Measurements from ENCODE around the gene HOXA10. TPM values are rescaled to one million over a fixed set of nuclear protein-coding genes. Genes with fewer than 3 reads are reported as not detected.
A peak's percentile ranks its signal among the peaks of the same experiment; 100 is the strongest.

HOXA10 gene
- total and polyA plus RNA-seq, 2 experiments from 2014 or later: 7.7 to 15.1 TPM

GRCh38 chr7:27178366-27178765 is 4.2 kb upstream of the HOXA10 start:
- WGBS (ENCODE audit: low lambda C conversion rate, missing lambda C conversion rate): 33% methylated on average over 6 of the region's 6 CpGs
- no peaks in the 10 kb centered on the region for H4K20me1 ChIP-seq (ENCODE audit: insufficient read depth, poor library complexity, severe bottlenecking)

GRCh38 chr7:27177795-27178320 is 3.7 kb upstream of the HOXA10 start:
- peaks cover 89% of the 10 kb centered on the region for H3K79me2 ChIP-seq
- no peak for TF ChIP-seq CTCF (IDR thresholded peaks at IDR 0.05; ENCODE audit: poor library complexity)
- TF ChIP-seq EZH2 (IDR thresholded peaks at IDR 0.05; ENCODE audit: borderline replicate concordance): peak; percentile 8
- no peaks in the 10 kb centered on the region for H3K9me3 ChIP-seq (ENCODE audit: low read depth)
- H3K4me3 ChIP-seq: peak overlapping the region; percentile 40
- no peaks in the 10 kb centered on the region for H4K20me1 ChIP-seq (ENCODE audit: insufficient read depth, poor library complexity, severe bottlenecking)
- WGBS (ENCODE audit: low lambda C conversion rate, missing lambda C conversion rate): 28% methylated on average over 5 of the region's 5 CpGs
- peaks cover 92% of the 10 kb centered on the region for H3K27me3 ChIP-seq
- DNase-seq (ENCODE audit: low spot score): no peak
- no peaks in the 10 kb centered on the region for H3K36me3 ChIP-seq (replicated peaks; ENCODE audit: insufficient read depth, low read depth)
- no peaks in the 10 kb centered on the region for H3K9me2 ChIP-seq (replicated peaks; ENCODE audit: insufficient read depth)
- peak overlapping the region; percentile 96 for H3K4me2 ChIP-seq
- H3K4me1 ChIP-seq (ENCODE audit: insufficient read depth): peaks cover 26% of the 10 kb centered on the region
- H3K27ac ChIP-seq: peak overlapping the region; percentile 96
- no peak overlapping the region for H2AFZ ChIP-seq

More at GRCh38 chr7:27178366-27178765, 4.2 kb upstream of the HOXA10 start:
- TF ChIP-seq EZH2 (IDR thresholded peaks at IDR 0.05; ENCODE audit: borderline replicate concordance): no peak
- no peak for TF ChIP-seq EZH2phosphoT487 (IDR thresholded peaks at IDR 0.05; ENCODE audit: low read depth, severe bottlenecking, unreplicated experiment)
- TF ChIP-seq CTCF (IDR thresholded peaks at IDR 0.05; ENCODE audit: poor library complexity): no peak
- H3K79me2 ChIP-seq: peaks cover 89% of the 10 kb centered on the region
- H3K4me3 ChIP-seq: peak overlapping the region; percentile 40
- H3K27ac ChIP-seq: peak overlapping the region; percentile 96
- peaks cover 92% of the 10 kb centered on the region for H3K27me3 ChIP-seq
- DNase-seq (ENCODE audit: low spot score): no peak
- H3K9me2 ChIP-seq (replicated peaks; ENCODE audit: insufficient read depth): no peaks in the 10 kb centered on the region
- H3K9me3 ChIP-seq (ENCODE audit: low read depth): no peaks in the 10 kb centered on the region
- peaks cover 31% of the 10 kb centered on the region for H3K4me1 ChIP-seq (ENCODE audit: insufficient read depth)
- H3K36me3 ChIP-seq (replicated peaks; ENCODE audit: insufficient read depth, low read depth): no peaks in the 10 kb centered on the region
- H2AFZ ChIP-seq: no peak overlapping the region
- H3K4me2 ChIP-seq: peak overlapping the region; percentile 96

GRCh38 chr7:27176962-27177794 is 3.1 kb upstream of the HOXA10 start:
- H2AFZ ChIP-seq: no peak overlapping the region
- WGBS (ENCODE audit: low lambda C conversion rate, missing lambda C conversion rate): 31% methylated on average over 22 of the region's 22 CpGs
- H3K4me2 ChIP-seq: peak overlapping the region; percentile 96
- no peaks in the 10 kb centered on the region for H3K9me2 ChIP-seq (replicated peaks; ENCODE audit: insufficient read depth)
- no peaks in the 10 kb centered on the region for H3K9me3 ChIP-seq (ENCODE audit: low read depth)
- H3K27ac ChIP-seq: peak overlapping the region; percentile 96
- peaks cover 89% of the 10 kb centered on the region for H3K79me2 ChIP-seq
- H3K27me3 ChIP-seq: peaks cover 92% of the 10 kb centered on the region
- H3K4me3 ChIP-seq: peak overlapping the region; percentile 40
- H3K4me1 ChIP-seq (ENCODE audit: insufficient read depth): peaks cover 25% of the 10 kb centered on the region
- TF ChIP-seq EZH2phosphoT487 (IDR thresholded peaks at IDR 0.05; ENCODE audit: low read depth, severe bottlenecking, unreplicated experiment) (no peak), EZH2 (IDR thresholded peaks at IDR 0.05; ENCODE audit: borderline replicate concordance) (no peak), CTCF (IDR thresholded peaks at IDR 0.05; ENCODE audit: poor library complexity) (no peak)
- H3K36me3 ChIP-seq (replicated peaks; ENCODE audit: insufficient read depth, low read depth): no peaks in the 10 kb centered on the region
- no peaks in the 10 kb centered on the region for H4K20me1 ChIP-seq (ENCODE audit: insufficient read depth, poor library complexity, severe bottlenecking)
- no peak for DNase-seq (ENCODE audit: low spot score)
